Stimulated activated CD4-positive, alpha-beta T cell treated with anti-CD3 and anti-CD28 coated beads, TNF-alpha, amount 100 ng/mL, for 24 hours (primary cell): ENCODE results near the gene SELP.

Experiments used
- DNase-seq, 3 experiments: peaks; one replicate each; pipeline ENCODE4 v3.0.0-alpha.2; 2020; ENCODE audit warnings: low read depth in 3 of 3

The SELP gene

GRCh38 chr1:169576241-169576934, 53.5 kb downstream of the SELP start:
- DNase-seq, result no peak

- DNase-seq, result no peak
Observed at GRCh38 chr1:169574336-169574735, 55.6 kb downstream of the SELP start.

- DNase-seq, result no peak
Observed at GRCh38 chr1:169572187-169572586, 57.7 kb downstream of the SELP start.

GRCh38 chr1:169571450-169571849, 58.5 kb downstream of the SELP start:
- no peak for DNase-seq

- no peak for DNase-seq
Observed at GRCh38 chr1:169570172-169570574, 59.8 kb downstream of the SELP start.

GRCh38 chr1:169568497-169568896, 61.4 kb downstream of the SELP start:
- no peak for DNase-seq

- DNase-seq, result no peak
Observed at GRCh38 chr1:169565335-169566271, 64.3 kb downstream of the SELP start.

DNA sequence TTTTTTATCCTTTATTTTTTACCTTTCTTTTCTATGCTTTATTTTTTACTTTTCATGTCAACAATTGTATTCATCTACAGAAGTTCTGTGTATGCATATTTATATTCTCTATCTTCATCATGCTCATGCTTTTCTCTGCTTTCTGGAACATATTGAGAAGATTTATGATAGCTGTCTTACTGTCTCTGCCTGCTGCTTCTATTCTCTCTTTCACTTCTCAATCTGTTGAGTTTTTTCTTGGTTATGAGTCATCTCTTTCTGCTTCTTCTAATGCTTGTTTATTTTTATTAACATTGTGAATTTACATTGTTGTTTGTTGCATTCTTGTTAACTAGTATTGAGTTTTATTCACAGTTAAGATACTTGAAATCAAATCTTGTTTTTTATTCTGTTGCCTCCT, 66.3 kb downstream of the SELP start:
- no peak for DNase-seq

DNA sequence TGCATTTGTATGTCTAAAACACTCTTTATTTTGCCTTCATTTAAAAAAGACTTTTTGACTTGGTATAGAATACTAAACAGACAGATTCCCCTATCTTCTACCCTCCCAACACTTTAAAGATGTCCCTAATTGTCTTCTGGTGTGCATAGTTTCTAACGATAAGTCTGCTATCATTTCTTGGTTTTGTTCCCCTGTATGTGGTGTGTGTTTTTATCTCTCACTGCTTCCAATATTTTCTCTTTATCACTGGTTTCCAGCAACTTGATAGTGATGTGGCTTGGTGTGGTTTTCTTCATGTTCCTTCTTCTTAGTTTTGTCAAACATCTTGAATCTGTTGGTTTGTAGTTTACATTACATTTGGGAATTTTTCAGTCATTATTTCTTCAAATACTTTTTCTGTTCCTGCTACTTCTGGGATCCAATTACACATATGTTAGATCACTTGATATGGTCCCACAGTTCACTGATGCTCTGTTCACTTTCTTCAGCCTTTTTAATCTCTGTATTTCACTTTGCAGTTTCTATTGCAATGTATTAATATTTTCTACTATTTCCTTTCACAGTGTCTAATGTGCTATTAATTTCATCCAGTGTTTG, 66.8 kb downstream of the SELP start:
- no peak for DNase-seq

GRCh38 chr1:169561692-169562091, 68.2 kb downstream of the SELP start:
- no peak for DNase-seq

GRCh38 chr1:169557131-169557530, 72.8 kb downstream of the SELP start:
- DNase-seq, result no peak

DNA sequence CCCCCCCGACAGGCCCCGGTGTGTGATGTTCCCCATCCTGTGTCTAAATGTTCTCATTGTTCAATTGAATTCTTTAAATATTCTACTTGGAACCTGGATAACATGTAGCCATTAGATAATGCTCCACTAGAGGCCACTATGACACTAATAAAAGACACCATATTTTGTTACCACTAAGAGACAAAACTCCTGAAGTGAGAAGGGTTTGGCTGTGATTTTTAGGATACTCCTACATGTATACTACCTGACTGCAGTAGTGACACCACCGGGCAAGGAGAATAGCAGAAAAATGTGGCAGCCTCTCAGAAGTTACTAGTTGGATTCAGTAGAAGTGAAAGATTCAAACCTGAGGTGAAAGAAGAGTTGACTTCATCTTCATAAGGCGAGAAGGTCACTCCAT, 79.6 kb downstream of the SELP start:
- DNase-seq, result no peak

- no peak for DNase-seq
Observed at GRCh38 chr1:169548282-169548681, 81.6 kb downstream of the SELP start.

GRCh38 chr1:169546087-169546995, 83.6 kb downstream of the SELP start:
- peak; percentile 3 to 35 (median 17) for DNase-seq

- DNase-seq, result no peak
Observed at GRCh38 chr1:169545472-169545871, 84.5 kb downstream of the SELP start.

DNA sequence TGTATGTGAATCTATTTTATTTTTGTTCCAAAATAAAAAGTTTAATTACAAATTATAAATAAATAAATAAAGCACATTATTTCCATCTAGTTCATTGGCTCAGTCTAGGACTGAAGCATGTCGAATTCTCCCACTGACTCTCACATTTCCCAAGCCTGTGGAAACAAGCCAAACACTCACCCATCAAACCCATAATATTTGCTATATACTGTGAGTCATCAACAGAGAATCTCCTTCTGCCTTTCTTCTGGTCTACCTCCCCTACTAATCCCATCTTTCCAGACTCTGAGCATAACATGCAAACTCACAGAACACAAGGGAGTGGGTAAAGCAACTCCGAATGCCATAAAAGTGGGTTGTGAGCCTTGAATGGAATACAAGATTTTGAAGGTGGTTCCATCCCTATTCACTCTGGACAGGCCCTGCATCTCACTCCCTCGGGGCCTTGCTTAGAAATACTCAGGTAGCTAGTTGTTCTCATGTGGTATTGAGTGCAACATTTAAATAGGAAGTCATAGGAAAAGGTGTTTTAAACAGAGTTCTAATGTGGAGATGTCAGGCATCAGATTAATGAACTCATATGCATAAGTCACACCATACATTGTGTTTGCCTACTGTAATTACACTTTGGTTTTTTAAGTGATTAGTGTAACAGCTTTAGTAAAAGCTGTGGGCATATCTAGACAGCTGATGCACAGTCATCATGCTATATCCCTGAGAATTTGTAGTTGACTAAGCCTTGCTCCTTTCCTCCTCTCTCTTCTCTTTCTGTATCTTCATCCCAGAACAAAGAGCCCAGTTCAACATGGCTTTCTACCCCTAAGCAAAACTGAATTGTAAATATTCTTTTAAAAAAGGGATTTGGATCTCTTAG, 90.7 kb downstream of the SELP start:
- DNase-seq, result no peak
